Stimulated activated CD8-positive, alpha-beta memory T cell treated with anti-CD3 and anti-CD28 coated beads, Interleukin-4, amount 100 ng/mL, for 1 hour (primary cell): Measurements from ENCODE around the gene LOC101059915.
"Not testable (repeated sequence)": the region's sequence is repeated elsewhere in the genome, so short reads cannot be mapped to it uniquely, and the experiment has no call there.

Experiments used
- DNase-seq, 2 donors: peaks; one replicate each; pipeline ENCODE4 v3.0.0-alpha.2; 2020; ENCODE audit warnings: low read depth in 2 of 2, low spot score in 1 of 2

Gene LOC101059915

DNA sequence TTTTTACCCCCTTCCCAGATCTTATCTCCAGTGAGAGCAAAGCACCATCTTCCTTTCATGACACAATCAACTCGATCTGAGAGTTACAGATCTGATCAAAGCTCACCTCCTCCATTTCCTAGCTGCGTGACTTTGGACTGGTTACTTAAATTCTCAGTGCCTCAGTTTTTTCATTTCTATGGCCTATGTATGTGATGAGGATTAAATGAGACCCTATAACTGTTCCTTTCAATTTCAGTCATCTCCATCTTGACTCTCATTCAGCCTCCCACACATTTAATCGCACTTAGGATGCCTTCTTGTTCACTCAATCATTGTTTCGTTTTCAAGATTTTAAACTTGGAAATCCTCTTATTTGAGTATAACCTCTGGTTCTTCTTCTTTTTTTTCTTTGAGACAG, 28.9 kb upstream of the LOC101059915 start:
- DNase-seq = no peak

DNA sequence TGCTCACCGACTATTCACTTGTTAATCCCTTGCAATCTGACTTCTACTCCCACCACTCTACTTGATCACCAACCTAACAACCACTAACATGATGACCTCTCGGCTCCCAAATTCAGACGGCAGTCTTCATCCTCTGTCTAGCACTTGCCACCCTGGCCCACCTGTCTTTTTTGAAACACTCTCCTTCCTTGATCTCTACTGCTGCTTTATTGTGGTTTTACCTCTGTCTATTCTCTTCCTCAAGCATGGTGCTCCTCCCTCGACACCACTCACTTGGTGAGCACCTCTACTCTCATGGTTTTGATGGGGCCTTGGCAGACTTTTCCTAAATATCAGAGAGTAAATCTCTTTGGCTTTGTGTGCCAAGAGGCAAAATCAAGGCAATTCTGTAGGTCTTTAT, 27.3 kb upstream of the LOC101059915 start:
- DNase-seq = no peak

DNA sequence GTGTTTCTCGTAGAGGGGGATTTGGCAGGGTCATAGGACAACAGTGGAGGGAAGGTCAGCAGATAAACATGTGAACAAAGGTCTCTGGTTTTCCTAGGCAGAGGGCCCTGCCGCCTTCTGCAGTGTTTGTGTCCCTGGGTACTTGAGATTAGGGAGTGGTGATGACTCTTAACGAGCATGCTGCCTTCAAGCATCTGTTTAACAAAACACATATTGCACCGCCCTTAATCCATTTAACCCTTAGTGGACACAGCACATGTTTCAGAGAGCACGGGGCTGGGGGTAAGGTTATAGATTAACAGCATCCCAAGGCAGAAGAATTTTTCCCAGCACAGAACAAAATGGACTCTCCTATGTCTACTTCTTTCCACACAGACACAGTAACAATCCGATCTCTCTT, 22.9 kb upstream of the LOC101059915 start:
- not testable (repeated sequence) for DNase-seq

DNA sequence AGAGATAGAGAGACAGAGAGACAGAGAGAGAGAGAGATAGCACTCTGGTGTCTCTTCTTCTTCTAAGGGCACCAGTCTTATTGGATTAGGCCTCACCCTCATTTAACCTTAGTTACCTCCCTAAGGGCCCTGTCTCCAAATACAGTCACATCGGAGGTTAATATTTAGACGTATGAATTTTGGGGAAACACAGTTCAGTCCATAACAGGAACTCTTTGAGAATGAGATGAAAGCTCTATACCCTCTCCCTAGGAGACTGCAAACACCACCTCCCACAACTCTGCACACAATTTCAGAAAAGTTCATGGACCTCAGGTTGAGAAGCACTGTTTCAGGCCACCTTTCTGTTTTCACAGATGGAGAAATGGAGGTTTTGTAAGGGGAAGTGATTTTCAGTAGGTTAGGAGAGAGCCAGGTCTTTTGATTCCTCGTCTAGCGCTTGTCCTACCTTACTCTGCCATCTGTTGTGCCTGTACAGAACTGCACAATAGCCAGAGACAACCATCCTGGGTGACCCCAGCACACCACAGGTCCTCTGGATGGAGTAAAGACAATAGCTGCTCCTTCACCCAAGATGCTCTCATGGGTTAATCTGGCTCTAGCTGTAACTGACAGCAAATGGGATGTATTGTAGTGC, 16.9 kb upstream of the LOC101059915 start:
- DNase-seq = no peak

DNA sequence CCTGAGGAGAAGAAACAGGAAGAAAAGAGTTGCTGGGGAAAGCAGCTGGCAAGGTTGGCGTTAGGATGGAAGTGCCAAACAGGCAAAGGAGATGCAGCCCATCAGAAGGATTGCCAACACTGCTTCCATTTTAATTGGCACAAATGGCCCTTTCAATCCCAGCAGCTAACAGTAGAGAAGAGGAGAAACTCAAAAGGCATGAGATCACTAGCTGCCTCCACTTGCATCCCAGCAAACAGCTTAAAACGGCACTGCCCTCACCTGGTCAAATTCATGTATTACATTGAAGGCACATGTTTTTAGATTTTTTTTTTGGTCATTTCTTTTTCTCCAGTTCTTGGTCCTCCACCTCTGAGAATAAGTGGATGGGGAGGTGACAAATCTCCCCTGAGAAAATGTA, 14.9 kb upstream of the LOC101059915 start:
- DNase-seq = peak; percentile 22 to 23

DNA sequence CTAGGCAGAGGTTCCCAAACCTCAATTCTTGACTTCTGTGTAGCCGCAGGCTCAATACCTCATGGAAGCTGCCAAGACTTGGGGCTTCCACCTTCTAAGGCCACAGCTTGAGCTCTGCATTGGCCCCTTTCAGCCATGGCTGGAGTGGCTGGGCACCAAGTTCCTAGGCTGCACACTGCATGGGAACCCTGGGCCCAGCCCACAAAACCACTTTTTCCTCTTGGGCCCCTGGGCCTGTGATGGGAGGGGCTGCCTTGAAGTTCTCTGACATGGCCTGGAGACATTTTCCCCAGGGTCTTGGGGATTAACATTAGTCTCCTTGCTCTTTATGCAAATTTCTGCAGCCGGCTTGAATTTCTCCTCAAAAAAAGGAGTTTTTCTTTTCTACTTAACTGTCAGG, 14.0 kb upstream of the LOC101059915 start:
- no peak for DNase-seq

DNA sequence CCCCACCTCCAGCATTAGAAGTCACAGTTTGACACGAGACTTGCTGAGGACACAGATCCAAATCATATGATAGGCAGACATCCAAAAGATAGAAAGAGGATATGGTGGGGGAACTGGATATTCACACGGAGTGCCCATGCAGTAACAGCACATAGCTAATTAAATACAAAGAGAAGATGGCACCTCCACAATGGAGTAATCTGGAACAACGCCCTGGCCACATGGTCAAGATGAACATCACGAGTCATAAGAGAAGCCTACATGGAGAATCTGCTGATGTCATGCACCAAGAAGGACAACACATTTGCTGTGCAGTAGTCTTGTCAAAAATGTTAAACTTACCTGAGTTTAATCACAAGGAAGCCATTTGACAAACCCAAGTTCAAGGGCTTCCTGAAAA, 10.1 kb upstream of the LOC101059915 start:
- no peak for DNase-seq

DNA sequence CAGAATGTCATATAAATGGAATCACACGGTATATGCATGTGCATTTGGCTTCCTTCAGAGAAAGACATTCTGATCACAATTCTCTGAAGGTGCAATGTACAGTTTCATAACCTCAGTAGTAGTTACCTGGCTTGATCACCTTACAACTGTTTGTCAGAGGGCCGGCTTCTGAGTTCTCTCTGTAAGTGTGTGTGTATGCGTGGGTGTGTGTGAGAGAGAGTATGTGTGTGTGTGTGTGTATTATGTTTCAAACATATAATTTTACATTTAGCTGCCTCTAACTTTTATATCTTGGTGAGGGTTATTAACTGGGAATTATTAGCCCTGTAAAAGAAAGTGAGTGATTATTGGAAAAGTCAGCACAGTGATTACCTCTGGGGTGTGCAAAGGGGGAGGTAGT, 8.0 kb upstream of the LOC101059915 start:
- no peak for DNase-seq

DNA sequence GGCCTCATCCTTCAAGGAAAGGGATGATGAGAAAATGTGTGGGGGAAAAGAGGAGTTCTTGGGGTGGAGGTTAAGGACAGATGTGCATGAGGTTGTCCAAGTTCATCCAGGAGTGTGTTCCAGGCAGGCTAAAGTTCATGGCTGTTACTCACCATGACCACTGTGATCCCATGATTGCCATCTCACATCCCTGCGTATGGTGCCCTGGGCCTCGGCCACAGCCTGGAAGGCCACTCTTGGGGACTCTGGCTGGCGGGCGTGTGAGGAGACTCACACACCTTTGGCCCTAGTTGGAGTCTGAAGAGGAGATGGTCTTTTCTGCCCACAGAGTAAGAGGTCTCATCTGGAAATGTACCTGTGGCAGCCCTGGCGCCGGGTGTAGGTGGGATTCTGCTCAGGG, 7.4 kb upstream of the LOC101059915 start:
- no peak for DNase-seq

DNA sequence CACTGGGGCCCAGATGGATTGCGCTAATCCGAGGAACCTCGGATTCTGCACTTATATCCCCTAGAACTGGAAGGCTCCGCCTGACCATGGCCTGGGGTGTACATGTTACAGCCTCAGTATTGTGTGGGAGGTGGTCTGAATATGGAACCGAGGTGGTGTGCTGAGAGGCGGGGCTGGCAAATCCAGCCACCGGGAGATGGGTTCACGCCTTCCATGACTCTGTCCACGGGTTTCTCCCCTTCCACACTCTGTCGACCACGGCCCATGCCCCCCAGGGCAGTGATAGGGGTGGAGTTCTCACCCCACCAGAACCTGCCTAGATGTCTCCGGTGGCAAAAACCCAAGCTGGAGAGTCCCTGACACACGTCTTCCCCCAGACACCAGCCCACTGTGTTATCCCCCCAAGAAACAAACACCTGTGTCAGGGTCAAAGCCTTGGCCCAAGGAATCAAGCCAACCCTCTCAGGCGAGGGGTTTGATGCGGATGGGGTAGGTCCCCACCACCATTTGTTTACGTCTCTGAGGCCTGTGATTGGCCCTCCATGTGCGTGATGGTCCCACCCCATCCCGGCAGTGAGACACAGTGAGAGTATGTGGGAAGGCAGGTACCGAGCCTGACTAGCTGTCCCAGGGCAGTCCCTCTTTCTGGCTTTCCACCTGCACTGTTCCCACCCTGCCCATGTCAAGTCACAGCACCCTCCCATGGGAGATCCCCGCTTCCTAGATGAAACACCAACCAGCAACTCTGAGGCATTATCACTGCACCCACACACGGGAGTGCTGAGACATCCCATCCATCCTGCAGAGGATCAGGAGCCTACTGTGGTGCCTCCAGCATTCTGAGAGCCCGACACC, 6.6 kb upstream of the LOC101059915 start:
- DNase-seq = no peak

DNA sequence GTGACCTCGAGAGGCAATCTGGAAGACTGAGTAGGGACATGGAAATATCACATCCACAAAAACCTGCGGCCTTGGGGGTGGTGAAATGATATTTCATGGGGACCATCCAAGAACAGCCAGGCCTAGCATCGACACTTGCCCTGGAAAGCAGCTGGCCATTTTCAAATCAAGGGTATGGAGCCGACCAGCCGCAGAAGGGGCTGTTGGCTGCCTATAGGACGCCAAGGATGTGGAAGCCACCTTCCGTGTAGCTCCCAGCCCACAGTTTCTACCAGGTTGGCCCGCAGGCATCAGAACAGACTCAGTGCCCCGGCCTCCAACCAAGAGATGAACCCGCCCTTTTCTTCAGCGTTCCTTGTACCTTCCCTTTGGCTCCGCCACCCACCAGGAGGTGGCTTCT, 5.4 kb upstream of the LOC101059915 start:
- DNase-seq = no peak

DNA sequence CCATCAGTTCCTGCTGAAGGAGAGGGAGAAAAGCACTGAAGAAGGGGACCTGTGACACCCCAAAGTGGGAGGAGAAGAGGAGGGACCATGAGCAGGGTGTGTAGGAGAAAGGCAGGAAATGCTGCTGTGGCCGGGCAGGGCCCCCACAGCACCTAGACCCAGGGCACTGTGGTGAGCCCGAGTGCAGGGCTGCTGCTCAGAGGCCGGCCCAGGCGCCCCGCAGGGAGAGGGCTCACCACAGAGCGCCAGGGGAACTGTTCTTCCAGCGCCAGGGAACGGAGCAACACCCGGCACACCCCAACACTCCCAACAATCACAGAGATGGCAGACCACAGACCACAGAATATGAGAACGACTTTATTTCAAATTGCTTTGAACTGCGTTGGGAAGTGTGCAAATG, 4.7 kb upstream of the LOC101059915 start:
- not testable (repeated sequence) for DNase-seq

DNA sequence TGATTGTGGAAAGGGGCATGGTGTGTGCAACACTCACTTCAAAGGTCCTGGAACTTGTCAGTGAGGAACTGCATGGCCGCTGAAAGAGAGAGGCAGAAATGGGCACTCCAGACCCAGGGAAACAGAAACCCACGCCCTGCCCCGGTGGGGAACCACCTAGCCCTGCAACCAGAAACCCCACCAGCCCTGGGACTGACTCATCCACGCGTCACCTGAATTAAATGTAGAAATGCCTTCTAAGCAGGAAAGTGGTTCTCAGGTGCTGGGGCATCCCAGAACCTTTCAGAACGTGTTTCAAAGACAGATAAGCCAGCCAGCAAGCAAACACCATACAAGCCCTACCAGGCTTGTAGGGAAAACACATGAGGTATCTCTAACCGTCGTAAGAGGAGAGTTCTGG, 4.1 kb upstream of the LOC101059915 start:
- DNase-seq = peak in 1 of 2 donors; percentile 19

DNA sequence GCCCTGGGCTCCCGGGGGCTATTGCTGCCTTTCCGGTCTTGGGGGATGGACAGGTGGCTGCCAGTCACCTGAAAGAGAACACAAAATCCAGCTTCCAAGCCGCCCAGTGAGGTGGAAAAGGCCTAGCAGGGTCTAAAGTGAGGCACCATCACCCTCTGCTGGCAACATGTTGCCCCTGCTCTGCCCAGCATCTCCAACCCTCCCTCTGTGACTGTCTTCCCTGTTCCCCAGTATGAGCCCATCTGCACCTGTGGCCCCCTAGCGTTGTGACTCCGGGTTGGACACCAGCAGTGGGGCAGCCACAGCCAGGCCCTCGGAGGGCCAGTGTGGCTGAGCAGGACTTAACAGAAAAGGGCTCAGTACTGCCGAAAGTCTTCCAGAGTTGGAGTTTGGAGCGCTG, 3.1 kb upstream of the LOC101059915 start:
- not testable (repeated sequence) for DNase-seq

DNA sequence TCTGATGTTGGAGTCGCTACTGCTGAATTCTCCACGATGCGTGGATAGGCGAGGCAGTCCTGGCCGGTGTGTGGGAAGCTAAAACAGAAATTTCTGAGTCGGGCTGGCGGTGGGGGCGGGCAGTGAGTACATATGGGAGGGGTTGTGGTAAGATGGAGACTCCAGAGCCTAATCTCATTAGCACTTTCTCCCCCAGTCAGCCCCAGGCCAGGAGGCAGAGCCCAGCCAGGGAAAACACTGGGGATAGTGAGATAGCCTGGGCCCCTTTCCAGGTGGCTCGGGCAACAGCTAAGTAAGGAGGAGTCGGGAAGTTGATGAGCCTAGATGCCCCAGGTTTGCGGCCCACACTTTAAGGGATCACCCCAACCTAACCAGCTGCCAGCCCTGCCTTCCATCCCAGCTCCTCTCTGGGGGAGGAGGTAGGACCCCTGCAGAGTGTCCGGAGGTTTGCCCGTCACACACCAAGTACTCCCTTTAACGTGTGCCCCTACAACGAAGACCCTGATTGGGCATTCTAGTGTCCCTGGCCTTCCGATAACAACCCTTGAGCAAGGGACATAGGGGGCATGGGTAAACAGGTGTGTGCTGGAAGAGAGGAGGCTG, 2.4 kb upstream of the LOC101059915 start:
- no peak for DNase-seq

DNA sequence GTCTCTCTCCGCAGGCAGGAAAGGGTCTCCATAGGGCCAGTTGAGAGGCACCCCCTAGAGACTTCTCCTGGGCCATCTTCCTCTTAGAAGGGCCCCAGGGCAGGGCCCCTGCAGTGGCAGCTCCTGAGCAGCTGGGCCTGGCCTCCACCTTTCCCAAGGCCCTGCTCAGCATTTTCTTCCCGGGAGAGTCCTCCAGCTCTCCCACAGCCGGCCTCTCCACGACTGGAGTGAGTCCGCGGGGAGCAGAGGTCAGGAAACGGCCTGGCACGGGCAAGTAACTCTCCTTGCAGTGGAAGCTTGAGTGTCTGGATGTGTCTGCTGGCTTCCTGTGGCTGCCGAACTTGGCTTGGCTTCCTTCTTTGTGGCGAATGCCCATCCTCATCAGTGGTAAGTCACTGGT, 1.6 kb upstream of the LOC101059915 start:
- DNase-seq = no peak

DNA sequence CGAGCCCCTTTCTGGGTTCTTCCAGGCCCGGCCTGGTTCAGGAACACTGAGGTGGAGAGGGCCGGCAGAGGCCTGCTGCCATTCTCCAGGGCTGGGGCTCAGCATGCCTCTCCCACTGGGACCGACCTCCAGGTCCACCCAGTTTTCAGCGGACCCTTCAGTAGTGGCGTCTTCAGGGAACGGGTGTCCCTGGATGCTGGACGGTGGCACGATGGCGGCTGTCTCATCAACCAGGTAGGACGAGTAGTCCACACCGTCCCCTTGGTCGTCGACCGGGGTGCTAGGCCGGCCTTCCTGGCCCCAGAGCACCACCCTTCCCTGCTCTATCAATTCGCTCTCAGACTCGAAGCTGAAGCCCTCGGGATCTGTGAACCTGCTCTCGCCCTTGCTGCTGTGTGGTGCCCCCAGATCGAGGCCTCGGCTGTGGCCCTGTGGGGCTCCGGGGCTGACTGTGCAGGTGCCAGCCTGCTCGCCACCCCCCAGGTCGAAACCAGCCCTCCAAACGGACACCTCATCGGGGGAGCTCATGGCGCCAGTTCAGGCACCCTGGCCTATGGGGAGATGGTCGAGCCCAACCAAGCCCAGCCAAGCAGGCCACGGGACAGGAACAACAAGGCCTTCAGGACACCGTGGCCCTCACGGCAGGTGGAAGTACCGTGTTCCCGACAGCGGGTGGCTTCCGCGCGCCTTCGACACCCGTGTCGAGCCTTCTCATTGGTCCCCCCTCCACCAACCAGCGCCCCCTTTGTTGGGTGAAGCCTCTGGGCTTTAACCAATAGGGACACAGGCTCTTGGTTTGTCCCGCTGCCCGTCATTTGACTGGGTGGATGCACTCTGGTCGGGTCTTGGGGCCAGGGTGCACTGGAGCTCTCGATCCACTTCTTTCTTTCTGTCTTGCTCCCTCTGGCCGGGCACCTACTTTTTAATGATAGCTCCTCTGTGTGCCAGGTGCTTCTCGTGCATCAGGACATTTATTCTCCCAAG, 814 bp upstream of the LOC101059915 start:
- no peak for DNase-seq

DNA sequence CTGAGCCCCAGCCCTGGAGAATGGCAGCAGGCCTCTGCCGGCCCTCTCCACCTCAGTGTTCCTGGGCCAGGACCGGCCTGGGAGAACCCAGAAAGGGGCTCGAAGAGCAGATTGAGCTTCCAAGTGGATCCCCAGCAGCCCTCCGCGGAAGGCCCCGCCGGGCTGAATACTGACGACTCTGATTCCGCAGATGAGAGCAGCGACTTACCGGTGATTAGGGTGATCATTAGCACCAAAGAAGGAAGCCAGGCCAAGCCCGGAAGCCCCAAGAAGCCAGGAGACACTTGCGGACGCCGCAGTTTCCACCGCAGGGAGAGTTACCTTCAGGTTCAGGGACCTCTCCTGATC, 876 bp downstream of the LOC101059915 start:
- no peak for DNase-seq

DNA sequence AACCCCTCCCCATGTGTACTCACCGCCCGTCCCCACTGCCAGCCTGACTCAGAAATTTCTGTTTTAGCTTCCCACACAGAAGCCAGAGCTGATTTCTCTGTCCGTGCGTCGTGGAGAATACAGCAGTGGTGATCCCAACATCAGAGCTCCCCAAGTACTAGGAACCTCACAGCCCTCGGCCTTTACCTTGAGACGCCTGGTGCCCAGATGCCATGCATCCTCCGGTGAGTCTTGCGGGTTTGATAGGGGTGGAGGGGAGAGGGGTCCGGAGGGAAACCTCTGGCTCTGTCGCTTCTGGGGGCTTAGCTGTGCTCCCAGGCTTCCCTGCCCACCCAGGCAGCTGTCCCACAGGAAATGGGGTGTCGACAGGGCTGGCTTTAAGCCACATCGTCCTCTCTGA, 2.1 kb downstream of the LOC101059915 start:
- no peak for DNase-seq

DNA sequence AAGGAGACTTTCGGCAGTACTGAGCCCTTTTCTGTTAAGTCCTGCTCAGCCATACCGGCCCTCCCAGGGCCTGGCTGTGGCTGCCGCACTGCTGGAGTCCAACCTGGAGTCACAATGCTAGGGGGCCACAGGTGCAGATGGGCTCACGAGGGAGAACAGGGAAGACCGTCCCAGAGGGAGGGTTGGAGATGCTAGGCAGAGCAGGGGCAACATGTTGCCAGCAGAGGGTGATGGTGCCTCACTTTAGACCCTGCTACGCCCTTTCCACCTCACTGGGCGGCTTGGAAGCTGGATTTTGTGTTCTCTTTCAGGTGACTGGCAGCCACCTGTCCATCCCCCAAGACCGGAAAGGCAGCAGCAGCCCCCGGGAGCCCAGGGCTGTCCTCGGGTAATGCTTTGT, 2.6 kb downstream of the LOC101059915 start:
- not testable (repeated sequence) for DNase-seq
